CD4-positive, alpha-beta T cell treated with Interleukin-17A for 4 hours (primary cell): ENCODE measurements around the gene C20orf173.
"Not testable (repeated sequence)": the region's sequence is repeated elsewhere in the genome, so short reads cannot be mapped to it uniquely, and the experiment has no call there.

Source experiments
- DNase-seq: peaks from one replicate; pipeline ENCODE4 v3.0.0-alpha.2; 2020; ENCODE audit warnings: mixed read lengths

Gene C20orf173

GRCh38 chr20:35529552-35529951 lies at the start of gene C20orf173:
Gene C20orf173, minus strand, starts transcription at chr20:35529652. Its CDS starts 279 bp downstream, at chr20:35529373.
- no peak for DNase-seq

- DNase-seq: no peak
These were observed 49.7 kb upstream of the C20orf173 start for GRCh38 chr20:35579196-35579595.

GRCh38 chr20:35578469-35578868 lies 49.0 kb upstream of the C20orf173 start:
- DNase-seq: no peak

- no peak for DNase-seq
These were observed 47.4 kb upstream of the C20orf173 start for GRCh38 chr20:35576816-35577215.

GRCh38 chr20:35575958-35576357 lies 46.5 kb upstream of the C20orf173 start:
- DNase-seq: no peak

- no peak for DNase-seq
These were observed 43.4 kb upstream of the C20orf173 start for GRCh38 chr20:35572838-35573237.

GRCh38 chr20:35571555-35571954 lies 42.1 kb upstream of the C20orf173 start:
- no peak for DNase-seq

- DNase-seq: no peak
These were observed 39.2 kb upstream of the C20orf173 start for GRCh38 chr20:35568645-35569044.

- no peak for DNase-seq
These were observed 35.5 kb upstream of the C20orf173 start for GRCh38 chr20:35564905-35565304.

- no peak for DNase-seq
These were observed 34.4 kb upstream of the C20orf173 start for GRCh38 chr20:35563834-35564233.

- no peak for DNase-seq
These were observed 33.2 kb upstream of the C20orf173 start for GRCh38 chr20:35562541-35563110.

GRCh38 chr20:35561671-35562070 lies 32.2 kb upstream of the C20orf173 start:
- DNase-seq: no peak

GRCh38 chr20:35561268-35561667 lies 31.8 kb upstream of the C20orf173 start:
- peak; percentile 33 for DNase-seq

GRCh38 chr20:35560541-35560940 lies 31.1 kb upstream of the C20orf173 start:
- DNase-seq: no peak

- no peak for DNase-seq
These were observed 30.7 kb upstream of the C20orf173 start for GRCh38 chr20:35560105-35560511.

- no peak for DNase-seq
These were observed 29.7 kb upstream of the C20orf173 start for GRCh38 chr20:35559042-35559693.

GRCh38 chr20:35558451-35558850 lies 29.0 kb upstream of the C20orf173 start:
- no peak for DNase-seq

GRCh38 chr20:35556871-35557270 lies 27.4 kb upstream of the C20orf173 start:
- no peak for DNase-seq

GRCh38 chr20:35555951-35556645 lies 26.6 kb upstream of the C20orf173 start:
- no peak for DNase-seq

- not testable (repeated sequence) for DNase-seq
These were observed 26.0 kb upstream of the C20orf173 start for GRCh38 chr20:35555461-35555860.

- DNase-seq: no peak
These were observed 23.5 kb upstream of the C20orf173 start for GRCh38 chr20:35552914-35553313.

GRCh38 chr20:35551503-35551902 lies 22.1 kb upstream of the C20orf173 start:
- DNase-seq: no peak

- no peak for DNase-seq
These were observed 17.9 kb upstream of the C20orf173 start for GRCh38 chr20:35547329-35547728.

- DNase-seq: no peak
These were observed 16.7 kb upstream of the C20orf173 start for GRCh38 chr20:35546127-35546526.
